HG02885 (cell line): ENCODE data around the gene RPTOR.
A peak's percentile ranks its signal among the peaks of the same experiment; 100 is the strongest.

ENCODE experiments used
- ATAC-seq: cut with Tn5 transposase; IDR thresholded peaks from one replicate; pipeline ENCODE4 v1.9.1; 2021; ENCODE audit warnings: mild to moderate bottlenecking; ENCODE audit not compliant: unreplicated experiment, poor library complexity

RPTOR gene

GRCh38 chr17:80850817-80851216 is 306.2 kb downstream of the RPTOR start:
- ATAC-seq = no peak

- ATAC-seq = no peak
Observed at GRCh38 chr17:80851277-80851925, 306.8 kb downstream of the RPTOR start.

GRCh38 chr17:80852476-80853015 is 307.9 kb downstream of the RPTOR start:
- ATAC-seq = no peak

GRCh38 chr17:80853076-80853475 is 308.4 kb downstream of the RPTOR start:
- no peak for ATAC-seq

- no peak for ATAC-seq
Observed at GRCh38 chr17:80854220-80854619, 309.6 kb downstream of the RPTOR start.

- no peak for ATAC-seq
Observed at GRCh38 chr17:80855196-80855947, 310.7 kb downstream of the RPTOR start.

GRCh38 chr17:80855948-80856862 is 311.6 kb downstream of the RPTOR start:
- peak; percentile 84 for ATAC-seq

GRCh38 chr17:80856863-80857755 is 312.5 kb downstream of the RPTOR start:
- ATAC-seq = peak; percentile 16

- no peak for ATAC-seq
Observed at GRCh38 chr17:80857756-80858171, 313.1 kb downstream of the RPTOR start.

GRCh38 chr17:80858301-80859001 is 313.8 kb downstream of the RPTOR start:
- ATAC-seq = no peak

GRCh38 chr17:80859002-80859941 is 314.6 kb downstream of the RPTOR start:
- ATAC-seq = no peak

GRCh38 chr17:80860101-80860671 is 315.5 kb downstream of the RPTOR start:
- no peak for ATAC-seq

GRCh38 chr17:80860703-80861417 is 316.2 kb downstream of the RPTOR start:
- no peak for ATAC-seq

- ATAC-seq = no peak
Observed at GRCh38 chr17:80861418-80861815, 316.8 kb downstream of the RPTOR start.

- no peak for ATAC-seq
Observed at GRCh38 chr17:80861892-80862291, 317.3 kb downstream of the RPTOR start.

GRCh38 chr17:80862481-80862961 is 317.9 kb downstream of the RPTOR start:
- ATAC-seq = no peak

GRCh38 chr17:80862978-80863377 is 318.3 kb downstream of the RPTOR start:
- ATAC-seq = no peak
